Amniotic epithelial cell (primary cell): ENCODE results near the gene FIGNL2.
"Not testable (repeated sequence)": the region's sequence is repeated elsewhere in the genome, so short reads cannot be mapped to it uniquely, and the experiment has no call there.

Experiments used
- DNase-seq: peaks from one replicate; pipeline ENCODE4 v3.0.0-alpha.2; 2010; ENCODE audit warnings: low read depth

The FIGNL2 gene

DNA sequence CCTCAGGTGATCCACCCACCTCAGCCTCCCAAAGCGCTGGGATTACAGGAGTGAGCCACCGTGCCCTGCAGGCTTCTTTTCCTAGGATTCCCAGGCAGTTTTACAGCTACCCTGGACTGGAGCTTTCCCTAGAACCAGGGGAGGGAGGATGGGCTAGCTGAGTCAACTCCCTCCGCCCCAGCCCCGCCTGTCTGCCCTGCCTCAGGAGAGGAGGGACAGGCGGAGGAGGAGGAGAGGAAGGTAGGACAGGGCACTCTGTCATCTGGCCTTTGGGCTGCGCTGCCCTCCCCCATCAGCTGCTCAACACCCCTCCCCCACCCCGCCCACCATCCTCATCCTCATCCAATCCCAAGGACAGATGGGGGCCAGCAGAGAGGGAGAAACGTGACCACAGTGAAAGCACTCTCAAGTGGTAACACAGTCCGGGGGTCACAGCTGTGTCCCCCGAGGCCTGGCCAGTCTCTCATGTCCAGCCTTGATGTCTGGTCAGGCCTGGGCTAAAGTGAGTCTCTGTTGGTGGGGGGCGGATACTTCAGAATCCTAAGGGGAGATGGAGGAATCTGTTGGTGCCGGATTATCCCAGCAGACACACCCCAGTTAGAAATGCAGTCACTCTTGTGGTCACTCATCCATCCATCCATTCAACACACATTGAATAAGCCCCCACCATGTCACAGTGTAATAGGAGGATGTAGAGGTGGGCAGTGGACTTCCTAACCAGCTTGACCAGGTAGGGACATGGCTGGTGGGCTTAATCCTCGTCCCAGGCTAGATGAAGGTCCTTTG is 12.3 kb downstream of the FIGNL2 start:
- DNase-seq: peak; percentile 32

DNA sequence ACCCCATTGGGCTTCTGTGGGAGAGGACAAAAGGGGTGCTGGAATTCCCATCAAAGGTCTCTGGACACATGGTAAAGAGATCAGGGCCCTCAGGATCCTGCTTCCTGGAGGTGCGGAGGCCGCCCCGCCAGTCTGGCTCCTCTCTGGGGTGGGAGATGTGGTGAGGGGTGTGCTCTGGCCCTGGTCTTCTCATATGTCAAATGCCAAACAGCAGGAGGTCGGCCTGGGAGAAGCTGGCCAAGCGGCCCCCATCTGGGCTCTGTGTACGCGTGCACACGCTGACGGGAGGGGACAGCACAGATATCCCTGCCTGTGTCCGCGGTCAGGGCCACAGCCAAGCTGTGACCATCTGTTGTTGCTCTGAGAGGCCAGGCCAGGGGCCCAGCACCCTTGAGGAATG is 14.1 kb downstream of the FIGNL2 start:
- DNase-seq: no peak

DNA sequence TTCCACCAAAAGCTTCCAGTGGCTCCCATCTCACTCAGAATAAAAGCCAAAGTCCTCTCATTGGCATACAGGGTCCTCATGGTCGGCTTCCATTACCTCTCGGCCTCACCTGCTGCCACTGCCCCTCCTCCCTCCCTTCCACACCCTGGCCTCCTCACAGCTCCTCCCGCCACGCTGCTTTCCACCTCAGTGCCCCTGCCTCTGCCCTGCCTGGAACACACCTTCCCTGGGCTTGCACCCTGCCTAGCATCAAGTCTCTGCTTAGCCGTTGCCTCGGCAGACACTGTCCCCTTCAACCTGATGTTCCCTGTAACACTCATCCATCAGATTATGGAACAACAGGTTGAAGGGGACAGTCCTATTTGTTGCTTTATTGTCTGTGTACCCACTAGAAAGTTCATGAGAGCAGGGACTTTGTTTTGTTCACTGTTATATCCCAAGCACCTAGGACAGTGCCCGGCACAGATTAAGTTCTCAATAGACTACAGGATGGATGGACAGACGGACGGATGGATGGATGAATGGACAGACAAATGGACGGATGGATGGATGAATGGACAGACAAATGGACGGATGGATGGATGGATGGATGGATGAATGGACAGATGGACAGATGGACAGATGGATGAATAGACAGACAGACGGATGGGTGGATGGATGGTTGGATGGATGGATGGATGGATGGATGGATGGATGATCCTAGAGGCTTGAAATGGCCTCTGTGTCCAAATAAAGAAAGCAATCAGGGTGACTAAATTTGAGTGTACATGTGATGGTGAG is 14.9 kb downstream of the FIGNL2 start:
- no peak for DNase-seq

DNA sequence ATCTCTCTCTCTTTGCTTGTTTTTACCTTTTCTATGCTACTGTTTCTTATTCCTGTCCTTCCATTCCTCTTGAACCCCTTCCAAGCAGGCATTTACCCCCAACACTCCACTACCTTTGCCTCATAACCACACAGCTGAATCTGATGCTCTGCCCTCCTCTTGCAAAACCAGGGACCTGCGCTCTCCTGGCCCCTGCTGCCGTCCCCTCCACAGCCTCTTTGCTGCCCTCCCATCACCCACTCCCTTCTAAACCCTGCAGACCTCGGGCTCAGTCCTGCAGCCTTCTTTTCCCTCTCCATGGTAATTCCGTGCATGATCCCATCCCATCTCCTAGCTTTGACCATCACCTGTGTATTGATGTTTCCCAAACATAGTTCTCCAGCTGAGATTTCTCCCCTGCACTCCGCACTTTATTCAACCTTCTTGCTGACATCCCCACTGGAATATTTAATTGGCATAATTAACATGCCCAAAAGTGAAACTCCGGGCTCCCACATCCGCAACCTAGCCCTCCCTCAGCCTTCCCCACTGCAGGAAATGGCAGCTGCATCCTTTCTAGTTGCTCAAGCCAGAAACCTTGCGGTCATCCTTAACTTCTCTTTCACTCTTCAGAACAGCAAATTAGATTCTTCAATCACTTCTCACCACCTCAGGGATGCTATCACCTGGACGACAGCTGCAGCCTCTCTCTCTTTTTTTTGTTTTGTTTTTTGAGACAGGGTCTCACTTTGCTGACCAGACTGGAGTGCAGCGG is 16.0 kb downstream of the FIGNL2 start:
- no peak for DNase-seq

DNA sequence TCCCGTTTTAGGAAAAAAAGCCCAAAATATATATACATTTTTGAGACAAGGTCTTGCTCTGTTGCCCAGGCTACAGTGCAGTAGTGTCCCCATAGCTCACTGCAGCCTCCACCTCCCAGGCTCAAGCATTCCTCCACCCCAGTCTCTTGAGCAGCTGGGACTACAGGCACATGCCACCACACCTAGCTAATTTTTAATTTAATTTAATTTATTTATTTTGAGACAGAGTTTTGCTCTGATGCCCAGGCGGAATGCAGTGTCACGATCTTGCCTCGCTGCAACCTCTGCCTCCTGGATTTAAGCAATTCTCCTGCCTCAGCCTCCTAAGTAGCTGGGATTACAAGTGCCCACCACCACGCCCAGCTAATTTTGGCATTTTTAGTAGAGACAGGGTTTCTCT is 16.7 kb downstream of the FIGNL2 start:
- not testable (repeated sequence) for DNase-seq

DNA sequence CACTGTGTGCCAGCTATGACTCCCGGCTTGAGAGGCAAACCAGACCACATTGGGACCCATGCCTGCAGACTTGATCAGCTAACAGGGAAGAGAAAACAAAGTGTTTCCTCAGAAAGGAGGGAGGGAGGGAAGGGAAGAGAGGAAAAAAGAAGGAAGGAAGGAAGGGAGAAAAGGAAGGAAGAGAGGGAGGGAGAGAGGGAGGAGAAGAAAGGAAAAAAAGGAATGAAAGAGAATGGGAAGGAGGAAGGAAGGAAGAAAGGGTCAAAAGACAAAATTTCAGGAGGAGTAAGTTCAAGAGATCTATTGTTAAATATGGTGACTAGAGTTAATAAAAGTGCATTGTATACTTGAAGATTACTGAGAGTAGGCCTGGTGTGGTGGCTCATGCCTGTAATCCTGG is 18.9 kb downstream of the FIGNL2 start:
- no peak for DNase-seq

DNA sequence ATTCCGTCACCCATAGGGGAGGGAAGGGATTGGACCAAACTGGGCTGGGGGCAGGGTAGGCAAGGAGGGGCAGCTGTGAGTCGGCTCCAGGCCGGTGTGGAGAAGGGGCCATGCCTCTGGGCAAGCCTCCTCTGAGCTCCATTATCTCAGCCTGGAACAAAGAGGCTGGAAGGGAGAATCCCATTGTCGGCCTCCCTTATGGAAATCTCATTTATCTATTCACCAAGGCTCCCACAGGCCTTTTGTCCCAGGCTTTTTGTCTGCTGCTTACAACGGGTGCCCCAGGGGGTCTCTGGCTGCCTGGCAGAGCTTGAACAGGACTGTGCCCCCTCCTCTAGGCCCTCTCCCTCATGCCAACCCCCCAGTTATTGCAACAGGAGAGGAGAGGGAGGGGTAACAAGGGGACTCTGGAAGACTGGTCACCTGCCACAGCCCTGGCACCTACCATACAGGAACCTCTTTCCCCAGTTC is 19.5 kb downstream of the FIGNL2 start:
- no peak for DNase-seq

DNA sequence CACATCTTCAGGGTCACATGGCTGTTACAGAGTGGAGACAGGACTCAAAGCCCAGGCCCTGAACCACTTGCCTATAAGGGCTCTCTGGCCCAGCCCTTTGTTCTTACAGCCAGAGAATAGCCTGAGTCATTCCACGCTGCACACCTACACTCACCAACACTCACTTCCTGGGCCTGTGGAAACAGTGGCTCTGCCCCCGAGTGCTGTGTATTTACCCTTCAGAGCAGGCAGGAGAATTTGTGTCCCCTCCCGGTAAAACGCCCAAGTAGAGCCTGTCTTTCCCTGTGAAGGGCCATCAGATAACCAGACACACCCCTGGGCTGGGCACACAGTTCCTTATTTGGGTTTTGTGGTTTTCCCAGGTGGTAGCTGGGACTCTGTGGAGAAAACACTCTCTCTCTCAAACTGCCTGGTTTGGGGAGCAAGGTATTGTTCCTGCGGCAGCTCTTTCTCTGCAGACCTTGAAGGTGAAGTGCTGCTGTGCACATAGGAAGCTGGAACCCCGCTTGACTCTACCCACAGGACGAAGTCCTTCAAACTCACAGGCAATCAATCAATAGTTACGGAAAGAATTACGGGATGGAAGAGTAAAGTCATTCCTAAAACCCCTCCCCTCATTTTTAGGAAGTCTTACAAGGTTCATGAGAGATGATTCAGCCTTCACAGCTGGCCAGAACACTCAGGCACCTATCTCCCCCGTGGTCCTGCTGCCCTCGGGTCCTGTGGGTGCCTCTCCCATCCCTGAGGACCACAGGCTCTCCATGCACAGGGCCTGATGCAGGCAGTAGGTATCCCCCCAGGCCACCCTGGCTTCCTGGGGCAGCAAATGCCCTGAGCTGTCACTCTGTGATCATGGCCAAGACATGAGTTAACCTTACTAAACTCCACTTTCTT is 20.3 kb downstream of the FIGNL2 start:
- peak; percentile 68 for DNase-seq

DNA sequence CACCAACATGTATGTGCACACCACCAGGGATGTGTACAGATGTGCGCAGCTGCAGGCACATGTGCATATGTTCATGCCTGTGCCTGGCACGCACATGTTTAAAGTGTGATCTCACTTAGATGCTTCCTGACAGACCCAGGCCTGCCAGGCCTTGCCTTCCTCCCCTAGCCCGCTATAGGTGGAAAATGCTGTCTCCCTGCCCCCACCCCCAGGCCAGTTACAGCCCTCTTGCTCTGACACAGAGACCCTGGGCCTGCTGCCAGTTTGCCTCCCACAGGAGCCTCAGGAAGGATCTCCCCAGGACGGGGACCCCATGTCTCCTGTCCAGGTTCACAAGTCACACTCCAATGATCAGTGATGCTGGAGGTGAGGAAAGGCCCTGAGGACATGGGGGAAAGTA is 21.6 kb downstream of the FIGNL2 start:
- no peak for DNase-seq

DNA sequence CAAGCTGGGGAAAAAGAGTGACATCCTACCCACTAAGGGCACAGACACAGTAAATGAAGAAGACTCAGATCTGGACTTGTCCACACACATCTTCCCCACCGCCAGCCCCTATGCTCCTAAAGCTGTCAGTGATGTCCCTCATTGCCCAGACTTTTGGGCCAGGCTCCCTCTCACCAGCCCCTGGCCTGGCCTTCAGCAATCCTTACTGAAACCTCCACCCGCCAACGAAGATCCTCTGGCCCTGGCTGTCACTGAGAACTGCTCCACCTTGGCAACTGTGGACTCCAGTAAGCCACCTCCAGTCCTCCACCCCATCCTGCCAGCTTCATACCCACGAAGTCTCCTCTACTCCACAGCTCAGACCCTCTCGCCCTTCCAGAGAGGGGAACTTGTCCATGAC is 23.3 kb downstream of the FIGNL2 start:
- DNase-seq: no peak

DNA sequence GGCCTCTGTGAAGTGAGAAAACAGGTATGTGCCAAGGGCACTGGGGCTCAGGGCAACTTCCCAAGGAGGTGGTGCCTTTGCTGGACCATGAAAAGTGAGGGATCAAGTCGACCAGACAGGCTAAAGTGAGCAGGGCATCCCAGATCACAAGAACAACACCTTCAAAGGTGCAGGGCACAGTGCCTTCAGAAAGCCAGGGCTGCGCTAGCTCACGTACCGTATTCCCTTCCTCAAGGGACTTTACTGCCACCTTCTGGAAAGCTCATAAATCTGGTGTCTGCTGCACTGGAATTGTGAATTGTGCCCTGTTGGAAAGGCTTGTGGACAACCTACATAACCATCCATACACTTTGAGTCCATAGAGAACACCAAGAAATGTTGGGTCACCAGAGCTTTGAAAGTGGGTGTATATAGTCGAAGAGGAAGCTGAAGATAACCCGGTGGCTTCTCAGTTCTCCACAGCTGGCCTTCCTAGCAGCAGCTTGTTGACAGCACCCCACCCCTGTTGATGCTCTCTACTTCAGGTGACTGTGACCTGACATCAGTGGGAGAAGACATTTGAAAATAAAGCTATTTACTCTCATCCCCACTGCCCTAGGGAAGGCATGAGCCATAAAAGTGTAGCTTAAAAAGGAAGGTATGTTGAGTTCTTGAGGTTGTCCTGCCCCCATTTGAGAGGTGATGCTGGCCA is 24.5 kb downstream of the FIGNL2 start:
- DNase-seq: peak; percentile 58

DNA sequence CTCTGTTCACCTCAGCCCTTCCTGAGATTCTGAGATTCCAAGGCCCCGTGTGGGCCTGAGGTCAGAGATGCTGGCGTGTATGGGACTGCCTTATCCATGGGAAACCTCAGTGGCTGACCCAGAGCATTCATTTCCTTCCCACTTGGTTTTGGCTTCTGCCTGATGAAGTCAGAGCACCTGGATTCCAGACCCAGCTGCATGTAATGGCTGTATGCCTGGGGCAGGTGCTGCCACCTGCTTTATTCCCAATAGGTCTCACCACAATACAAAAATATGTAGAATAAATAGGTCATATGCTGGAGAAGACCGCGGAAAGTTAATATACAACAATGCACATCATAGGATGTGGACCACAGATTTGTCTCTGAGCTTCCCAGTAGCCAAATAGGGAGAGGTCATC is 25.6 kb downstream of the FIGNL2 start:
- DNase-seq: no peak

DNA sequence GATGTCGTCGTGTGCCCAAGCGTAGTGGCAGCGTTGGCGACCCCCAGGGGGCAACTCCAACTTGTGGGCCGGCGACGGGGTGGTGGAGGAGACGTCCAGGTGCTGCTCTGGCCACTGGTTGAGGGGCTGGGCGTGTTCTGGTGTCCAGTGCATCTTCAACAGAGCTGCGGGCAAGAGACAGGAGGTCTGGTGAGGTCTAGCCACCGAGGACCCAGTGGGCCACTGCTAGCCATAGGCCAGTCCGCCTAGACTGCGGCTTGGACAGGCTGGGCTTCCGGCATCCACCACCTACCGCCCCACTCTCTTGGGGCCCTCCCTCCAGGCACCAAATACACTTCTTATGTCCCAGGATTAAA is 26.3 kb downstream of the FIGNL2 start:
- no peak for DNase-seq

DNA sequence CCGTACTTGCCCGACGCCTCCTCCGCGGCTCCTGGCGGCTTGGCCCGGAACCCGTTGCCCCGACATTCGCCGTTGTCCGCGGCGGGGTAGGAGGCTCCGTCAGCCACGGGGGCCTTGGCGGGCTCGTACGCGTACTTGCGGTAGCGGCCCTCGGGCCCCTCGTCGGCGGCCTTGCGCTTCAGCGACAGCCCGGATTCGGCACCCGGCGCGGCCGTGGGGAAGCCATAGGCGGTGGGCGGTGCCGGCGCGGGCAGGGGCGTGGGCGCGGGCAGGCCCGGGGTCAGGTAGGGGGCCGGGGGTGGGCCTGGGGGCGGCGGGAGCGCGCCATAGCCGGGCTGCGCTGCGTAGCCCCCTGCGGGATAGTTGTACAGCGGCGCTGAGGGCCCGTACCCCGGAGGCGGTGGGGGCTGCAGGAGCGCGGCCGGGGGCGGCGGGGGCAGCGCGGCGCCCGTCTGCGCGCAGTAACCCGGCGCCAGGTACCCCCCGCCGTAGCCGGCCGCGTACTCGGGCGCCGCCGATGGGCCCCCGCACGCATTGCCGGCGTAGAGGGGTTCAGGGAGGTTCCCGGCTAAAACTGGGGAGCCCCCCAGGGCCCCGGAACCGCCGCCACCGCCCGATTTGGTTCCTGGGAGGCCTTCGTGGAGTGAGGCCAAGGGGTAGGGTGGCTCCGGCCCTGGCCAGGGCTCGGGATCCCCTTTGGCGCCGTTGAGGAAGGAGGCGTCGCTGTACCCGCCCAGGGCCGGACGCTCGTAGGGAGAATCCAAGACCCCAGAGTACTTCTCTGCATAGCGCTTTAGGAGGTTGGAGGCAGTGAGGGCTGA is 26.9 kb downstream of the FIGNL2 start:
- no peak for DNase-seq

DNA sequence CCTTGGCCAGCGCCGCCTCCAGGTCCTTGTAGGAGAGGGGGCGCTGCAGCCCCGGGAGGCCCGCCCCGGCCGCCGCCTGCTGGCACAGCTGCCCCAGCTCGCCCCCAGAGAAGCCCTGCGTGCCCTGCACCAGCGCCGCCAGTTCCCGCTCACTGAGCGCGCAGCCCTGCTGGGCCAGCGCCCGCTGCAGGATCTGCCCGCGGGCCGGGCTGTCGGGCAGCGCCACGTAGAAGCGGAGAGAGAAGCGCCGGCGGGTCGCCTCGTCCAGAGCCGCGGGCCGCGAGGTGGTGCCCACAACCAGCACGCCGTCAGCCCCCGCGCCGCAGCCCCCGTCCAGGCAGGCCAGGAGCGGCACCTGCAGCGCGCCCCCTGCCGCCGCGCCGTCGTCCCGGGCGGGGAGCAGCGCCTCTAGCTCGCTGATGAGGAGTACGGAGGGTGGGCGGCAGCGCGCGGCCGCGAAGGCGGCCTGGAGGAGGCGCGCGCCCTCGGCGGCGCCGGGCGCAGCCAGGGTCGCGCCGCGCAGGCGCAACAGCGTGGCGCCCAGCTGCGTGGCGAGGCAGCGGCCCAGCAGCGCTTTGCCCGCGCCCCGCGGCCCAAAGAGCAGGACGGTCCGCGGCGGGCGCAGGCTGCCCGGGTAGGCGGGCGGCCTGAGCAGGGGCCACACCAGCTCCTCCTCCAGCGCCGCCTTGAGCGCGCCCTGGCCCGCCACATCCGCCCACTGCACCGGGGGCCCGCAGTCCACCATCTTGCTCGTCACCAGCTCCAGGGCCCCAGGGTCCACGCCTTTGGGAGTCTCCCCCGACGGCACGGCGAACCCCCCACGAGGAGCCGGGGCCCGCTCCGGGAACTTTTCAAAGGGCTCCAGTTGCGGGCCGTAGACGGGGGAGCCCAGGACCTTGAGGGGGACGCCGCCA is 27.7 kb downstream of the FIGNL2 start:
- DNase-seq: peak; percentile 16

DNA sequence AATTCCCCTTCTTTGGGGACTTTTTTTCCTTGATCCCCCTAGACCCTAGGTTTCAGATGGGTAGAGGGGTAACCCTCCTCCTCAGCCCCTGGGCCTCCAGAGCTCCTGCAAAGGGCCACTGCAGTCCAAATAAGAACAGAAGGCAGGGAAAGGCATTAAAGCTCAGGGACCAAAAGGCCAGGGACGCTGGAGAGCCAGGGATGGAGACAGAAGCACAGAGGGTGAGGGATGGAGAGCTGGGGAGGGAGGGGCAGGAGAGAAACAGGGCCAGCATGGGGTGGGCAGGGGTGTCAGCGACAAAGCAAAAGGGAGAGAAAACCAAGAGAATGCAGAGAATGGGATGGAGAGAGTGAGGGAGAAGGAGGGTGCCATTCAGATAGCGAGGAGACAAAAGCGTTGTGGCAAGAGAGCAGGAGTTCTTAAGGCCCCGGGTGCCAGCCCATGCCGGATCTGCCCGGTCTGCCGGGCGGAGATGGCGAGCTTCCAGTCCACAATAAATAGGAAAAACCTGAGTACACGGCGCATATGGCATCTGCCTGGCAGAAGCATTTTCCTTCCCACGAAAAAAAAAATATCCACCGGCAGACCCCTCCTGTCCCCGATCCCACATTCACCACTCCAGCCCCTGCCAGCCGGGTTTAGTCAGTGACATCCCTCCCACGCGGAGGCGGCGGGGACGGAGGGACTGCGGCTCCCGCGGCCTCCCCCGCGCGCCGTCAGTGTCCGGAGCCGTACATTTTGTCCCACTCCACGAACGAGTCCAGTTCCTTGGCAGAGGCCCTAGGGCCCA is 28.6 kb downstream of the FIGNL2 start:
- DNase-seq: no peak

DNA sequence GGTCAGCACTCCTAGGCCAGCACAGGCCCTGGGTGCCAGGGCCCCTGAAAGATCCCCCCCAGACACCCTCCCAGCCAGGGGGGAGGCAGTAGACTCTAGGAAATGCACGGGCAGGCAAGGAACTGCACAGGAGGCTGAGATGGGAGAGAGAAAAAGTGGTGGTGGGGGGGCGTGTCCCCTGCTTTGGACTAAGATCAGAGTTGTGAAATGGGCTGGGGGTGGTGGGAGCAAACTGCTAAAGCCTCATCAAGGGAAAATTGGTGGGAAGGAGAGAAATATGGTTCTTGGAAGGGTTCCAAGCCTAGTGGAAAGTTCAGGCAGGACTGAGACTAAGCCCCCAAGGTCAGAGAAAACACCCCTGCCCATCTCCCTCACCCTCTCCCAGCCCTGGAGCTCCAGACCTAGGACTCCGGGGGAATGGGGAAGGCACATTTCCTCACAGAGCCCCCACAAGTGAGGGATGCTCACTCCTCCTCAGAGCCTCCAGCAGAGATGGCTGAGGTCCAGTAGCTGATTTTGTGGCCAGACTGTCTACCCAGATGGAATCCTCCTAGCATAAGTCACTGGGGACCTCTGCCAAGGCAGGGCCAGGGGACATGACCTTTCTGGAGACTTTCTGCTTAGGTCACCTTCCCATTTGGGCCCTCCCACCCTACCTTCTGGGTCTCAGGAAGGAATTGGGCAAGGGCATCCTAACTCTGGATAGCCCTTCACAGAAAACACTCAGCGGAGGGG is 29.8 kb downstream of the FIGNL2 start:
- peak; percentile 73 for DNase-seq

DNA sequence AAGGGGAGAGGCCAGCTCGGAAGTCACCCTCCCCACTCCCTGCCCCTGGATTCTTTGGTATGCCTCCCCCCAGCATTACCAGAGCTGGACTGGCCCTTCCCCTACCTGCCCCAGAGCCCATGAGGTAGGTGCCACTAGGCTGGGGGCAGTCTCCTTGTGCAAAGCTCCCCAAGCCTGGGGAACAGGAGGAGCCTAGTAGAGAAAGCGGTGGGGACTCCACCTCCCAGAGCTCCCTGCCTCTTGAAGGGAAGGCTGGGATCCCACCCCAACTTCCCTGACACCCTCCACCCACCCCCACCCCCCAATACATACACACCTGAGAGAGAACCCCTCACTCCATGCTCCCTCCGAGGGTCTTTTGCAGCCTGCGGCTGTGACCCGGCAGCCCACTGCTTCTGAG is 30.4 kb downstream of the FIGNL2 start:
- no peak for DNase-seq
